ENCODE data around the gene TRAK1.
A peak's percentile ranks its signal among the peaks of the same experiment; 100 is the strongest.
"Not testable (repeated sequence)": the region's sequence is repeated elsewhere in the genome, so short reads cannot be mapped to it uniquely, and the experiment has no call there.

The TRAK1 gene

DNA sequence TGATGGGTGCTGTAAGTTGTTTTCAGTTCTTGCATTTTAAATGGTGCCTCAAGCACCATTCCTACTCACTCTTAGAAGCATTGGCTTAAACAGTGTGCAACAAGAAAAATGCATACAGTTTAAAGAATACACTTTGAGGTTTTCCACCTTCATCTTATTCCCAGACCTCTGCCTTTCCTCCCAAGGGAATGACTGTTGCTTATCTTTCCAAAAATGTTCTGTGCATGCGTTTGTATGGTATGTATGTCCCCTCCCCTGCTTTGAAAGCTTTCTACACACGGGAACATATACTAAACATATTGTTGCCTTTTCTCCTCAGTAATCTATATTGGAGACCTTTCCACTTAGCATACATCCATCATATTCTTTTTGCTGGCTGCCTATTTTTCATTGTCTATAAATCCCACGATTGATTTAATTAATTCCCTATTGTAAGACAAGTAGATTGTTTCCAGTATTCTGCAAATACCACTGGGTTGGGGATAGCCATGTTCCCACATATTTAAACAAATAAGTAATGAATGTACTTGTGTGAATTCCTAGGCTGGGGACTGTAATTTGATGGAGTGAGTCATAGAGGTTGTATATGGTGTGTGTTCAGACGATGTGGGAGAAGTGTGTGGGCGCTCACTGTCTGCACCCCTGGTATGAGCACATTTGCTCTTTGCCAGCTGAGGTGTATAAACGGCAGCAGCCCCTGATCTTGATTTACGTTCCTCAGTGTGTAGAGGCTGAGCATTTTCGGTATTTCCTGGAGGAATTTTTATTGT is 5.8 kb downstream of the TRAK1 start:
- H3K4me3 ChIP-seq, result no peak overlapping the region
- no peak overlapping the region for H3K27ac ChIP-seq
- peaks cover 0 to 7% (median 3%) of the 10 kb centered on the region in 11 experiments; a peak in 11 of 22 replicates for H3K9me3 ChIP-seq (replicated peaks in 1 of 11)
- H3K36me3 ChIP-seq, result peaks cover 16 to 49% (median 30%) of the 10 kb centered on the region in 11 experiments
- H3K27me3 ChIP-seq, result no peaks in the 10 kb centered on the region
- H3K9ac ChIP-seq, result no peak overlapping the region
- H3K4me2 ChIP-seq, result peak overlapping the region in 7 of 11 experiments; percentile 16 to 49 (median 37); a peak in 12 of 22 replicates
- peaks cover 56 to 73% (median 64%) of the 10 kb centered on the region in 10 experiments for H3K4me1 ChIP-seq
- TF ChIP-seq Cebpa-rat (IDR thresholded peaks at IDR 0.05), result no peak
- H4K20me1 ChIP-seq, result peaks cover 22 to 73% (median 46%) of the 10 kb centered on the region in 11 experiments; a peak in 19 of 22 replicates

DNA sequence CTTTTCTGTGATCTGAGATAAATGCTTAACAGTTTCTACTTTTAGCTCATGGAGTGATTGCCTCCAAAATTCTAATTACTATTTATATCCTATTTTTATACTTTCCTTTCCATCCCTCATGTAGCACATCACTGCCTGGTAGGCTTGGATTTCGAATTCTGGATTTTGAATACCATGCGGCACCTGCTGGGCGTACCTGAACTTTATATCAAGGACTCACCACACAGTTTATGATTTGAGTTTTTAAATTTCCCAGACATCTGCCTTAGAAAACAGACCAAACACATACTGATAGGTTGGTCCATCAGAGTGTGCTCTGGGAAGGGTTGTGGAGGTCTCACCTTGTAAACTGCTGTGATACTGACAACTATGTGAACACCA is 6.4 kb downstream of the TRAK1 start:
- no peaks in the 10 kb centered on the region for H3K27me3 ChIP-seq
- H3K4me3 ChIP-seq, result no peak overlapping the region
- H3K36me3 ChIP-seq, result peaks cover 16 to 43% (median 25%) of the 10 kb centered on the region in 11 experiments; a peak in 21 of 22 replicates
- no peak for TF ChIP-seq Cebpa-rat (IDR thresholded peaks at IDR 0.05)
- H4K20me1 ChIP-seq, result peaks cover 25 to 79% (median 47%) of the 10 kb centered on the region in 11 experiments; a peak in 19 of 22 replicates
- H3K27ac ChIP-seq, result no peak overlapping the region
- peaks cover 59 to 73% (median 66%) of the 10 kb centered on the region in 10 experiments for H3K4me1 ChIP-seq
- peaks cover 0 to 1% (median 0%) of the 10 kb centered on the region in 11 experiments; a peak in 3 of 22 replicates for H3K9me3 ChIP-seq (replicated peaks in 1 of 11)
- peak overlapping the region in 2 of 11 experiments; percentile 48 to 50; a peak in 2 of 22 replicates for H3K9ac ChIP-seq
- H3K4me2 ChIP-seq, result peak overlapping the region in 10 of 11 experiments; percentile 5 to 46 (median 32); a peak in 13 of 22 replicates

GRCh38 chr3:42098171-42098570 is 7.0 kb downstream of the TRAK1 start:
- no peak for TF ChIP-seq Cebpa-rat (IDR thresholded peaks at IDR 0.05)
- Histone ChIP-seq H3K9ac (peak overlapping the region in 4 of 11 experiments; percentile 16 to 50 (median 39); a peak in 6 of 22 replicates), H3K27ac (peak overlapping the region in 3 of 11 experiments; percentile 0 to 23 (median 16); a peak in 3 of 22 replicates), H4K20me1 (peaks cover 25 to 81% (median 47%) of the 10 kb centered on the region in 11 experiments; a peak in 19 of 22 replicates), H3K4me2 (peak overlapping the region in 10 of 11 experiments; percentile 18 to 46 (median 34); a peak in 18 of 22 replicates), H3K36me3 (peaks cover 17 to 48% (median 28%) of the 10 kb centered on the region in 11 experiments), H3K4me3 (no peak overlapping the region), H3K27me3 (no peaks in the 10 kb centered on the region), H3K4me1 (peaks cover 63 to 73% (median 67%) of the 10 kb centered on the region in 10 experiments), H3K9me3 (replicated peaks in 1 of 11) (peaks cover 0 to 2% (median 0%) of the 10 kb centered on the region in 11 experiments; a peak in 2 of 22 replicates)

- no peak for TF ChIP-seq Cebpa-rat (IDR thresholded peaks at IDR 0.05)
- H3K4me3 ChIP-seq, result no peak overlapping the region
- peaks cover 25 to 78% (median 47%) of the 10 kb centered on the region in 11 experiments; a peak in 19 of 22 replicates for H4K20me1 ChIP-seq
- no peaks in the 10 kb centered on the region for H3K27me3 ChIP-seq
- H3K9ac ChIP-seq, result 0 out of 22 replicates have a peak overlapping the region, but pooled peaks of 2 of the 11 experiments have one; percentile 1 to 48
- peaks cover 22 to 53% (median 36%) of the 10 kb centered on the region in 11 experiments for H3K36me3 ChIP-seq
- H3K4me1 ChIP-seq, result peaks cover 55 to 68% (median 61%) of the 10 kb centered on the region in 10 experiments
- H3K4me2 ChIP-seq, result peak overlapping the region in 7 of 11 experiments; percentile 19 to 46 (median 37); a peak in 6 of 22 replicates
- peaks cover 0 to 12% (median 9%) of the 10 kb centered on the region in 11 experiments; a peak in 18 of 22 replicates for H3K9me3 ChIP-seq (replicated peaks in 1 of 11)
- peak overlapping the region in 2 of 11 experiments; percentile 7 to 23; a peak in 2 of 22 replicates for H3K27ac ChIP-seq
Observed at GRCh38 chr3:42099020-42099765, 8.0 kb downstream of the TRAK1 start.

DNA sequence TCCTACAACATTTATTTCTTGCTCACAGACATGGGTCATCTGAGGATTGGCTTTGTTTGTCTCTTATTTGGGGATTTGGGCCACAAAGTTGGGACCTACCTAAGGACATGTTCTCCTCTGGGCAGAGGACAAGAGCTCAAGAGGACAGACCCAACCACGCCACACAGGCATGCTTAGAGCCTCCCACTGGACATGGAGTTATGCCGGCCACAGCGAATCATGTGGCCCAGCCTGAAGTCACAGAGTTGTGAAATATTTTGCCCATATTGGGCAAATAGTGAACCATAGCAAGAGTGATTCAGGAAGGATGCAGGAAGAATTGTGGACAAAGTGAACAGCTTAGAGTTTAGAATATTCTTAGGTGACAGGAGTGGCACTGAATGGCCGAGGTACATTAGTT is 9.9 kb downstream of the TRAK1 start:
- H3K4me3 ChIP-seq, result no peak overlapping the region
- H3K27me3 ChIP-seq, result no peaks in the 10 kb centered on the region
- H3K27ac ChIP-seq, result peak overlapping the region in 8 of 11 experiments; percentile 16 to 59 (median 26); a peak in 8 of 22 replicates
- peaks cover 54 to 67% (median 60%) of the 10 kb centered on the region in 10 experiments for H3K4me1 ChIP-seq
- H4K20me1 ChIP-seq, result peaks cover 25 to 65% (median 41%) of the 10 kb centered on the region in 11 experiments; a peak in 19 of 22 replicates
- TF ChIP-seq Cebpa-rat (IDR thresholded peaks at IDR 0.05), result peak in 2 of 11 experiments; percentile 14 to 48; a peak in 1 of 22 replicates
- H3K9me3 ChIP-seq (replicated peaks in 1 of 11), result peaks cover 0 to 26% (median 18%) of the 10 kb centered on the region in 11 experiments; a peak in 18 of 22 replicates
- H3K36me3 ChIP-seq, result peaks cover 14 to 45% (median 27%) of the 10 kb centered on the region in 11 experiments
- peak overlapping the region in 10 of 11 experiments; percentile 10 to 79 (median 64); a peak in 14 of 22 replicates for H3K4me2 ChIP-seq
- H3K9ac ChIP-seq, result peak overlapping the region in 7 of 11 experiments; percentile 6 to 61 (median 29); a peak in 8 of 22 replicates

DNA sequence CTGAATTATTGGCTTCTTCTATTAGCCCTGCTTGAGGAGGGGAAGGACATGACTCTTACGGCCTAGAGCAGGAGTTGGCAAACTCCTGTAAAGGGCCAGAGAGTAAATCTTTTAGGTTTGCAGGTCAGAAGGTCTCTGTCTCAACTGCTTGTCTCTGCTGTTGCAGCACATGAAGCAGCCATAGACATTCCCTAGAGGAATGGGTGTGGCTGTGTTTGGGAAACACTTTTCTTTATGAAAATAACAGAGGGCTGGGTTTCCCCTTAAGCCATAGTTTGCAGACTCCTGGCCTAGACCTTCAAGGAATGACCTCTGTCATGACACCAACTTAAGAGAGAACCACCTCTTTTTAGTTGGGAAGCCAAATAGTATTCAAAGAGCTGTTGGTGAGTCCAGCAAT is 10.3 kb downstream of the TRAK1 start:
- no peak overlapping the region for H3K4me3 ChIP-seq
- peaks cover 14 to 45% (median 29%) of the 10 kb centered on the region in 11 experiments for H3K36me3 ChIP-seq
- no peak for TF ChIP-seq Cebpa-rat (IDR thresholded peaks at IDR 0.05)
- peaks cover 24 to 61% (median 41%) of the 10 kb centered on the region in 11 experiments; a peak in 19 of 22 replicates for H4K20me1 ChIP-seq
- peaks cover 51 to 66% (median 57%) of the 10 kb centered on the region in 10 experiments for H3K4me1 ChIP-seq
- no peaks in the 10 kb centered on the region for H3K27me3 ChIP-seq
- H3K9ac ChIP-seq, result peak overlapping the region in 7 of 11 experiments; percentile 6 to 61 (median 29); a peak in 8 of 22 replicates
- H3K4me2 ChIP-seq, result peak overlapping the region in 10 of 11 experiments; percentile 10 to 79 (median 64); a peak in 16 of 22 replicates
- peaks cover 0 to 26% (median 18%) of the 10 kb centered on the region in 11 experiments; a peak in 18 of 22 replicates for H3K9me3 ChIP-seq (replicated peaks in 1 of 11)
- H3K27ac ChIP-seq, result peak overlapping the region in 8 of 11 experiments; percentile 19 to 59 (median 38); a peak in 10 of 22 replicates

DNA sequence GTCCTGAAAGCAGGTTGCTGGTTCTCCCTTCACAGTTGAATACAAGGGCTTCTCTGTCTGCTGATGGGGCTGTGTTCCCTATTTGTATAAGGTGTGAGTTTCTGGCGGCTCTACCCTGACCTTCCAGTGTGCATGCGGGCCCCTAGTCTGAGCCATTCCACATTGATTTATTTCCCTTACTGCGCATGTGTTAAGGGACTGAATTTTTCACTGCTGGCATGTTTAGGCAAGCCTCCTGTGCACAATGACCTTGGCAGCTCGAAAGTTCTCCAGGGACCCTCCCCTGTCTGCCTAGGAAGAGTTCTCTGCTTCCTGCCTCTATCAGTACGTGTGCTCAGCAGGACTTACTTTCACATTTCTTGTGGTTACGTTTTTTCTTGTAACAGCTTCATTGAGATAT is 11.4 kb downstream of the TRAK1 start:
- Histone ChIP-seq H4K20me1 (peaks cover 15 to 50% (median 33%) of the 10 kb centered on the region in 11 experiments; a peak in 18 of 22 replicates), H3K27ac (peak overlapping the region in 7 of 11 experiments; percentile 13 to 59 (median 45); a peak in 11 of 22 replicates), H3K9ac (peak overlapping the region in 5 of 11 experiments; percentile 27 to 65 (median 52); a peak in 8 of 22 replicates), H3K36me3 (peaks cover 17 to 53% (median 37%) of the 10 kb centered on the region in 11 experiments), H3K4me3 (no peak overlapping the region), H3K9me3 (replicated peaks in 1 of 11) (peaks cover 0 to 35% (median 21%) of the 10 kb centered on the region in 11 experiments; a peak in 18 of 22 replicates), H3K4me2 (peak overlapping the region; percentile 20 to 79 (median 61)), H3K4me1 (peaks cover 40 to 55% (median 46%) of the 10 kb centered on the region in 10 experiments), H3K27me3 (no peaks in the 10 kb centered on the region)
- TF ChIP-seq Cebpa-rat (IDR thresholded peaks at IDR 0.05), result no peak

DNA sequence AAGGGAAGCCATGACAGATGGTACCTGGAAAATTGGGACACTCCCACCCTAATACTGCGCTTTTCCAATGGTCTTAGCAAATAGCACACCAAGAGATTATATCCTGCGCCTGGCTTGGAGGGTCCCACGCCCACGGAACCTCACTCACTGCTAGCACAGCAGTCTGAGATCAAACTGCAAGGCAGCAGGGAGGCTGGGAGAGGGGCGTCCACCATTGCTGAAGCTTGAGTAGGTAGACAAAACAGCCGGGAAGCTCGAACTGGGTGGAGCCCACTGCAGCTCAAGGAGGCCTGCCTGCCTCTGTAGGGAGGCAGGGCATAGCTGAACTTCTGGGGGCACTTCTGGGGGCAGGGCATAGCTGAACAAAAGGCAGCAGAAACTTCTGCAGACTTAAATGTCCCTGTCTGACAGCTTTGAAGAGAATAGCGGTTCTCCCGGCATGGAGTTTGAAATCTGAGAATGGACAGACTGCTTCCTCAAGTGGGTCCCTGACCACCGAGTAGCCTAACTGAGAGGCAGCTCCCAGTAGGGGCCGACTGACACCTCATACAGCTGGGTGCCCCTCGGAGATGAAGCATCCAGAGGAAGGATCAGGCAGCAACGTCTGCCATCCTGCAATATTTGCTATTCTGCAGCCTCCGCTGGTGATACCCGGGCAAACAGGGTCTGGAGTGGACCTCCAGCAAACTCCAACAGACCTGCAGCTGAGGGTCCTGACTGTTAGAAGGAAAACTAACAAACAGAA is 12.9 kb downstream of the TRAK1 start:
- H4K20me1 ChIP-seq, result peaks cover 12 to 41% (median 20%) of the 10 kb centered on the region in 11 experiments; a peak in 18 of 22 replicates

DNA sequence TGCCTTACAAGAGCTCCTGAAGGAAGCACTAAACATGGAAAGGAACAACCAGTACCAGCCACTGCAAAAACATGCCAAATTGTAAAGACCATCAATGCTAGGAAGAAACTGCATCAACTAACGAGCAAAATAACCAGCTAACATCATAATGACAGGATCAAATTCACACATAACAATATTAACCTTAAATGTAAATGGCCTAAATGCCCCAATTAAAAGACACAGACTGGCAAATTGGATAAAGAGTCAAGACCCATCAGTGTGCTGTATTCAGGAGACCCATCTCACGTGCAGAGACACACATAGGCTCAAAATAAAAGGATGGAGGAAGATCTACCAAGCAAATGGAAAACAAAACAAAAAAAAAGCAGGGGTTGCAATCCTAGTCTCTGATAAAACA is 14.8 kb downstream of the TRAK1 start:
- not testable (repeated sequence) for H3K27ac ChIP-seq, H3K4me3 ChIP-seq, H3K9ac ChIP-seq, H3K4me2 ChIP-seq, H3K27me3 ChIP-seq
- peaks cover 0 to 39% (median 21%) of the 10 kb centered on the region in 11 experiments; a peak in 18 of 22 replicates for H3K9me3 ChIP-seq (replicated peaks in 1 of 11)
- H3K4me1 ChIP-seq, result peaks cover 19 to 22% (median 21%) of the 10 kb centered on the region in 10 experiments
- H3K36me3 ChIP-seq, result peaks cover 21 to 51% (median 46%) of the 10 kb centered on the region in 11 experiments
- peaks cover 0 to 25% (median 8%) of the 10 kb centered on the region in 11 experiments; a peak in 10 of 22 replicates for H4K20me1 ChIP-seq

More for the DNA sequence above, 12.9 kb downstream of the TRAK1 start:
- H3K9ac ChIP-seq, H3K27me3 ChIP-seq, H3K4me2 ChIP-seq, H3K27ac ChIP-seq, H3K4me3 ChIP-seq: not testable (repeated sequence)
- H3K9me3 ChIP-seq (replicated peaks in 1 of 11), result peaks cover 0 to 39% (median 21%) of the 10 kb centered on the region in 11 experiments; a peak in 18 of 22 replicates
- H3K36me3 ChIP-seq, result peaks cover 21 to 54% (median 48%) of the 10 kb centered on the region in 11 experiments
- H3K4me1 ChIP-seq, result peaks cover 25 to 39% (median 31%) of the 10 kb centered on the region in 10 experiments

Measured in BLaER1 treated with 17β-estradiol and CSF1 and Interleukin-3, amounts not matched to agents 10 nM and 100 nM (cell line).